NCI-H2081 (cell line): Measurements from ENCODE around the gene AMH.
A peak's percentile ranks its signal among the peaks of the same experiment; 100 is the strongest.

Experiments
- DNase-seq, 2 experiments: peaks; one replicate each; lab custom pipeline; 2025; lab: John Stamatoyannopoulos, UW

The AMH gene

GRCh38 chr19:2287585-2288337, 38.6 kb downstream of the AMH start:
- DNase-seq: no peak

- no peak for DNase-seq
Measured at GRCh38 chr19:2288338-2288817, 39.3 kb downstream of the AMH start.

- no peak for DNase-seq
Measured at GRCh38 chr19:2288818-2289713, 39.9 kb downstream of the AMH start.

DNA sequence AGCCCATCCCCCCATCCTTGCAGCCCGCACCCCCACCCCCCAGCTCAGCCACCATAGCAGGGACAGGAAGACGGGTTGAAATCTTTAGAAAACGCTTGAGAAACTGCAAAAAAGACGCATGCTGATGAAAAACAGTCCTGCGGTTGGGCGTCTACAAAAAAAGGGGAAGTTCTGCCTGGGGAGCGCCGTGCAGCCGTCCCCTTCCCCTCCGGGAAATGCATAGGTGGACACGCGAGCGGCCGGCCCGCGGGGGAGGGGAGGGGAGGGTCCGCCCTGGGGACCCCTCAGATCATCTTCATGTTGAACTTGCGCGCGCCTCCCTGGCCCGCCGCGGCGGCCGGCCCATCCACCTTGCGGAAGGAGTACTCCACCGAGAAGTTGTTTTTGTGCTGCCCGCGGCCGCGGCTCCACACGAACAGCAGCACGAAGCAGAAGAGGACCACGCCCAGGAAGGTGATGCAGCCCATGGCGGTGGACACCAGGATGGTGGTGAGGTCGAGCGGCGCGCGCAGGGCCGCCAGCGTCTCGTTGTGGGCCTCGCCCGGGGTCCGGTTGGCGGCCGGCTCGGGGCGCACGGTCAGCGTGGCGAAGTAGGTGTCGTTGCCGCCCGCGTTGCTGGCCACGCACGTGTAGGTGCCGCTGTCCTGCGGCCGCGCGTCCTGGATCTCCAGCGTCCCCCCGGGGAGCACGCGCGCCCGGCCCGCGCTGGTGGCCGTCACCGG, 40.8 kb downstream of the AMH start:
- DNase-seq: no peak

DNA sequence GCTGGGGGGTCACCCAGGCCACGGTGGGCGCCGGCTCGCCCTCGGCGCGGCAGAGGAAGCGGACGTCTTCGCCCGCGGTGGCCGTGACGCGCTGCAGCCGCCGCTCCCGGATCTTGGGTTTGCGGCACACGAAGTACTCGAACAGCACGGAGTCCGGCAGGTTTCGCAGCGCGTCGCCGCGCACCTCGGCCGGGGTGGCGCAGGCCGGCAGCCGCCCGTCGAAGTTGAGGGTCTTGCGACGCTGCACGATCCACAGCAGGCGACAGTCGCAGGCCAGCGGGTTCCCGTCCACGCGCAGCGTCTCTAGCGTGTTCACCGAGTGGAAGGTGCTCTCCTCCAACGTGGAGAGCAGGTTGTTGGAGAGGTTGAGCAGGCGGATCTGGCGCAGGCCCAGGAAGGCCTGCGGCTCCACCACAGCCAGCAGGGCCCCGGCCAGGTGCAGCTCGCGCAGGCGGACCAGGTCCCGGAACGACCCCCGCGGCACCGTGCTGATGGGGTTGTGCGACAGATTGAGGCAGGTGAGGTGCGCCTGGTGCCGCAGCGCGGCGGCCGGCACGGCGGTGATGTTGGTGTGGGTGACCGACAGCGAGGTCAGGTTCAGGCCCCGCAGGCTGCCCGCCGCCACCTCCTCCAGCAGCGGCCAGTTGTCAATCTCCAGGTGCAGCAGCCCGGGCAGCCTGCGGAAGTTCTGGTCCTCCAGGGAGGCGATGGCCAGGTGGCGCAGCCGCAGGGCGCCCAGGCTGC, 41.5 kb downstream of the AMH start:
- peak; percentile 53 to 80 for DNase-seq

- DNase-seq: peak; percentile 52 to 66
Measured at GRCh38 chr19:2291185-2291751, 42.1 kb downstream of the AMH start.

DNA sequence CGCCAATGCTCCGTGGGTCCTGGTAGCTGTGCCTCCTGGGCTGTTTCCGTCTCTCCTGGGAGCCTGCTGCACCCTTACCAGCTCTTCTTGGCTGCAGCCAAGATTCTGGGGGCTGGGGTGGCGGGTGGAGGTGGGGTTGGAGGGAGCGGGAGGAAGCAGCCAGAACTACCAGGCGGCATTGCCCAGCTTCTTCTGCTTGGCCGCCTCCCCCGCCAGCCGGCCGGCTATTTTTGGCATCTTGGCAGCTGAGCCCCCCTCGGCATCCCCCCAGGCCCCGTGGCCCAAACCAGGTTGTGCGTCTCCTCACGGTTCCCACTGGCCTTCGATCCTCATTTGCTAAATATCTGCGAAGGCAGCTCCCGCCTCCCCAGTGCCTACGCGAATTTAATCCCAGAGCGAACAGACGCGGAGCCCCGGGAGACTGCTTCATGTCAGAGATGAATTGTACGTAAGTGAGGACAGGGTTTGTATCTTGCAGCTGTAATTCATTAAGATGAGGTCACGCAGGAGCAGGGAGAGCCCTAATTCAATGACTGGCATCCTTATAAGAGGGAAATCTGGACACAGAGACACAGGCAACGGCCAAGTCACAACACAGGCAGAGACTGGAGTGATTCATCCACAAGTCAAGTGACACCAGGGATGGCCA, 45.7 kb downstream of the AMH start:
- DNase-seq: no peak

DNA sequence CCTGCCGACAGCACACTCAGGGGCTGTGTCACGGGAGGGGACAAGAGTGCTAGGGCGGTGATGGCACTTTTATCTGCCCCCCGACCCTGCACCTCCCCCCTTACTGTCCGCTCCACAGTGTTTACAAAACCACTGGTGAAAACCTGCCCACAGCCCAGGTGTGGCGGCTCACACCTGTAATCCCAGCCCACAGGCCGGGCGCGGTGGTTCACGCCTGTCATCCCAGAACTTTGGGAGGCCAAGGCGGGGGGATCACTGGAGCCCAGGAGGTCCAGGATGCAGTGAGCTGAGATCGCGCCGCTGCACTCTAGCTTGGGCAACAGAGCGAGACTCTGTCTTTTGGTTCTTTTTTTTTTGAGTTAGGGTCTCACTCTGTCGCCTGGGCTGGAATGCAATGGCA, 47.0 kb downstream of the AMH start:
- DNase-seq: no peak

- no peak for DNase-seq
Measured at GRCh38 chr19:2300533-2300932, 51.4 kb downstream of the AMH start.
